C4-2B (cell line): ENCODE data around the gene WSCD1.

Experiments used
- H3K27ac ChIP-seq: fragments of 450-650 bp; 2 replicates; pipeline ENCODE4 v1.5.1; 2017
- ZFX ChIP-seq: fragments of 450-650 bp; IDR thresholded peaks from 2 replicates; pipeline ENCODE4 v1.6.1; 2017
- TF ChIP-seq, protein P1 (sequence below): fragments of 450-650 bp; conservative IDR thresholded peaks from 2 replicates; pipeline ENCODE4 v1.5.1; 2017; ENCODE audit warnings: mild to moderate bottlenecking

Gene WSCD1

GRCh38 chr17:6126768-6127167, 56.6 kb downstream of the WSCD1 start:
- no peak overlapping the region for H3K27ac ChIP-seq
- TF ChIP-seq, protein P1, sequence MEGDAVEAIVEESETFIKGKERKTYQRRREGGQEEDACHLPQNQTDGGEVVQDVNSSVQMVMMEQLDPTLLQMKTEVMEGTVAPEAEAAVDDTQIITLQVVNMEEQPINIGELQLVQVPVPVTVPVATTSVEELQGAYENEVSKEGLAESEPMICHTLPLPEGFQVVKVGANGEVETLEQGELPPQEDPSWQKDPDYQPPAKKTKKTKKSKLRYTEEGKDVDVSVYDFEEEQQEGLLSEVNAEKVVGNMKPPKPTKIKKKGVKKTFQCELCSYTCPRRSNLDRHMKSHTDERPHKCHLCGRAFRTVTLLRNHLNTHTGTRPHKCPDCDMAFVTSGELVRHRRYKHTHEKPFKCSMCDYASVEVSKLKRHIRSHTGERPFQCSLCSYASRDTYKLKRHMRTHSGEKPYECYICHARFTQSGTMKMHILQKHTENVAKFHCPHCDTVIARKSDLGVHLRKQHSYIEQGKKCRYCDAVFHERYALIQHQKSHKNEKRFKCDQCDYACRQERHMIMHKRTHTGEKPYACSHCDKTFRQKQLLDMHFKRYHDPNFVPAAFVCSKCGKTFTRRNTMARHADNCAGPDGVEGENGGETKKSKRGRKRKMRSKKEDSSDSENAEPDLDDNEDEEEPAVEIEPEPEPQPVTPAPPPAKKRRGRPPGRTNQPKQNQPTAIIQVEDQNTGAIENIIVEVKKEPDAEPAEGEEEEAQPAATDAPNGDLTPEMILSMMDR = no peak
- no peak for TF ChIP-seq ZFX

DNA sequence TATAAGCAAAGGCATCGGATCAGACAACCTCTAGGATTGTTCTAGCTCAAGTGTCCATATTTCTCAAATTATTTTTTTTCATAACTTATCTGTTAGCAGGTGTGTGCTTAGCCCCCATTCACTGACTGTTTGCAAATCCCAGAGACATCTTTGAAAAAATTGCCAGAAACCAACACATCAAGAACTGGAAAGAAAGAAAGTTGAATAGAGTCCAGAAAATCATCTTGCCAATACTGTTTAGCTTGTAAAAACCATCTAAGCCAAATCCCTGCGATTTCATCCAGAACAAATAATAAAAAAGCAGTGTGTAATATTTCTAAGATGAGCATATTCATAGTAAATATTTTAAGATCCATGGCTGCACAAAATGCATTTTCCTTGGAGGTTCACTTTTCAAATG, 64.5 kb downstream of the WSCD1 start:
- TF ChIP-seq, protein P1 = no peak
- TF ChIP-seq ZFX = no peak
- no peak overlapping the region for H3K27ac ChIP-seq

DNA sequence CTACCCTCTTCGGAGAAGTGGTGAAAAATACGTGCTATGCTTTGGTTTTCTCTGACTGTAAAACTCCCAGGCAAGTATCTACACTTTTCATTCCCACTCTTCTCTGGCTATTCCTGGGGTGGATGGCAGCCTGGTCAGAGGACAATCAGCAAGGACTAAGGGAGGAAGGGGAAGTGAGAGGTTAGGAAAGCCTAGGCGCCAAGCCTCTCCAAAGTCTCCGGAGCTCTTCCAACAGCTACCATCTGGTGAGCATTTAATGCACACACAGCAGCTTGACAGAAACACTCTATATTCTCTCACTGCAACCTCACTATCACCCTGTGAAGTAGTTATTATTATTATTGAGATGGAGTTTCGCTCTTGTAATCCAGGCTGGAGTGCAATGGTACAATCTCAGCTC, 65.1 kb downstream of the WSCD1 start:
- no peak overlapping the region for H3K27ac ChIP-seq
- TF ChIP-seq ZFX = no peak
- TF ChIP-seq, protein P1 = no peak

DNA sequence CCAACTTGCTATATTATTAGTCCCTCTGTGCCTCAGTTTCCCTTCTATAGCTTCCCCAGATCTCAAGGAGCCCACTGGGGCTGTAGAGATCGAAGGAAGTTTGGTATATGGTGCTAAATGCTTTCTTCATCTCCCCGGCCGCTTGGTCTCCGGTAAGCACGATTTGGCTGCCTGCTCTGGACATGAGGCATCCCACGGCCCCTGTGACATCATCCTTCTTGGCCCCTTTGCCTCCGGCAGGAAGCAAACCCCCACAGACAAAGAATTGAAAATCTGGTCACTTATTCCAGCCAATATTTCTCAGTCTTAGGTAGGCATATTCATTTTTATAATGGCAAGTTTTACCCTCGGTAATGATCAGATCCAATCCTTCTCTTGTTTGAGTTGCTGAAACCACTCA, 65.8 kb downstream of the WSCD1 start:
- TF ChIP-seq, protein P1 = no peak
- no peak for TF ChIP-seq ZFX
- H3K27ac ChIP-seq = no peak overlapping the region

GRCh38 chr17:6137716-6138502, 67.7 kb downstream of the WSCD1 start:
- H3K27ac ChIP-seq = no peak overlapping the region
- TF ChIP-seq ZFX = no peak
- TF ChIP-seq, protein P1 = no peak

- H3K27ac ChIP-seq = no peak overlapping the region
- no peak for TF ChIP-seq ZFX
- TF ChIP-seq, protein P1 = no peak
Measured at GRCh38 chr17:6138761-6139446, 68.7 kb downstream of the WSCD1 start.

GRCh38 chr17:6139447-6139832, 69.3 kb downstream of the WSCD1 start:
- no peak for TF ChIP-seq ZFX
- TF ChIP-seq, protein P1 = no peak
- H3K27ac ChIP-seq = no peak overlapping the region
